ENCODE results near the gene BSCL2. TPM values are rescaled to one million over a fixed set of nuclear protein-coding genes. Genes with fewer than 3 reads are reported as not detected.

BSCL2 gene
- total RNA-seq (2016; rRNA removed; fragmentation: Illumina TruSeq; extraction: Trizol) (10.2 and 21.1 TPM in 2 replicates), polyA plus RNA-seq (2011; rRNA removed) (19.5 and 22.6 TPM in 2 replicates), polyA minus RNA-seq (2011; rRNA and poly(A)+ RNA removed; ENCODE audit: low replicate concordance) (26.7 and 143 TPM in 2 replicates), Bru-seq, nascent RNA (percentile 68 among the genes with signal in this experiment), BruChase-seq, experiment 1, labeled RNA remaining after a 6-hour chase (percentile 87 among the genes with signal in this experiment), BruChase-seq, experiment 2, labeled RNA remaining after a 2-hour chase (percentile 82 among the genes with signal in this experiment)
- 22.3 and 24.6 TPM in 2 replicates for total RNA-seq (2016; cell fraction: cytosol; rRNA removed; fragmentation: Illumina TruSeq; extraction: Trizol; ENCODE audit: low read depth)
- total RNA-seq (2016; cell fraction: insoluble cytoplasmic fraction; rRNA removed; fragmentation: Illumina TruSeq; extraction: Trizol): 11.3 and 25.7 TPM in 2 replicates
- 23.1 and 36.2 TPM in 2 replicates for total RNA-seq (2016; cell fraction: membrane; rRNA removed; fragmentation: Illumina TruSeq; extraction: Trizol)
- 24.8 and 30.8 TPM in 2 replicates for total RNA-seq (2016; cell fraction: nucleus; rRNA removed; fragmentation: Illumina TruSeq; extraction: Trizol)
- polyA plus RNA-seq (2011; cell fraction: cytosol; rRNA removed): 6.9 and 14.1 TPM in 2 replicates
- 100 and 124 TPM in 2 replicates for polyA plus RNA-seq (2011; cell fraction: nucleus; rRNA removed)
- 6.1 and 12.6 TPM in 2 replicates for polyA plus RNA-seq (2012)
- polyA plus RNA-seq (2016; cell fraction: cytosol; fragmentation: Illumina TruSeq; extraction: Trizol; ENCODE audit: low read depth): 18.4 and 24.3 TPM in 2 replicates
- polyA plus RNA-seq (2016; cell fraction: insoluble cytoplasmic fraction; fragmentation: Illumina TruSeq; extraction: Trizol; ENCODE audit: low read depth): 6.2 and 10.5 TPM in 2 replicates
- polyA plus RNA-seq (2016; cell fraction: membrane; fragmentation: Illumina TruSeq; extraction: Trizol; ENCODE audit: low read depth): 18.9 and 31.1 TPM in 2 replicates
- polyA plus RNA-seq (2016; cell fraction: nucleus; fragmentation: Illumina TruSeq; extraction: Trizol; ENCODE audit: insufficient read depth, low read depth): 52.6 and 66.2 TPM in 2 replicates
- 4.2 and 4.5 TPM in 2 replicates for polyA minus RNA-seq (2011; cell fraction: cytosol; rRNA and poly(A)+ RNA removed)
- 29.2 and 31.8 TPM in 2 replicates for polyA minus RNA-seq (2011; cell fraction: nucleus; rRNA and poly(A)+ RNA removed)
- long read RNA-seq, experiment 1, transcript BSCL2-207 (11 exons, 1,516 nt): major isoform, 10 of 15 reads
- long read RNA-seq, experiment 1, partial matches to known transcripts: 1 of 15 reads
- long read RNA-seq, experiment 1, other reads (novel, unspliced or antisense): 3 of 15 reads
- long read RNA-seq, experiment 2, transcript BSCL2-207 (11 exons, 1,516 nt): major isoform, 5 of 7 reads
- long read RNA-seq, experiment 2, partial matches to known transcripts: 0 of 7 reads
- long read RNA-seq, experiment 2, other reads (novel, unspliced or antisense): 2 of 7 reads

DNA sequence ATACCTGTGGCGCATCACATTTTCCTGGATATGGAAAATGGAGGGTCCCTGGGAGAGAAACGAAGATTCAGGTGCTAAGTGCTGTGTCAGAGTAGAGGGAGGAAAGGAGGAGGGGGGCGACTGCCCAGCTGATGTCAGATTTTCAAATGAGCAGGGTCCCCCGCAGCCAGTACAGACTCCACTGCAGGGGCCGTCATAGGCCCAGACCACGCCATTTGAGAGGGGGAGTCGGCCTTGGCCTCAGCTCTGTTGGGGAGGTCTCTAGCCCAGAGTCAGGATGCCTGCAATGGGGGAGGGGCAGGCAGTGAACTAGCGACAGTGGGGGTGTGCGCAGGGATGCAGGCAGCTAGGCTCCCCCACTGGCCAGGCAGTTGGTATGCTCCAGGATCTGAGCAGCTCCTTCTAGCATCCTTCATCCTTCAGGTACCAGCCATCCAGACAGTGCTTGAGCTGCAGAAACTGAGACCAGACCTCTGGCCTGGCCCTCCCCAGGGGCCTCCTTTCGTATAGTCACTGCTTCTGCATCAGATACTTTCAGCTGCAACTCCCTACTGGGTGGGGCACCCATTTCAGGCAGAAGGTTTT is at the start of gene BSCL2, which contains the start of gene GNG3:
BSCL2 (minus strand) TSS at position 148 of the 585 bp plus-strand sequence. CDS start 229 bp downstream, outside the sequence.
GNG3 (plus strand) TSS at position 400 of the 585 bp plus-strand sequence. CDS start 620 bp downstream, outside the sequence.
- WGBS (ENCODE audit: low lambda C conversion rate): 96% methylated on average over 7 of the region's 10 CpGs
- Histone ChIP-seq H3K27ac (ENCODE audit: extremely low read length, insufficient read depth, low read length) (peak within 1 kb of the TSS; percentile 49), H3K9me3 (ENCODE audit: low read length) (no peaks in the 10 kb centered on the region), H3K9ac (ENCODE audit: insufficient read depth, low read depth, low read length) (0 out of 2 replicates have a peak within 1 kb of the TSS, but pooled peaks have one; percentile 31), H3K79me2 (ENCODE audit: insufficient read depth, low read length) (no peaks in the 10 kb centered on the region), H2AFZ (ENCODE audit: low read length) (no peak within 1 kb of the TSS), H3K36me3 (replicated peaks in 1 of 2; ENCODE audit: control insufficient read depth in 1 of 2, insufficient read depth in 2 of 2, low read length in 2 of 2) (peaks cover 9 to 36% of the 10 kb centered on the region in 2 experiments), H3K4me3 (replicated peaks in 1 of 3; ENCODE audit: insufficient read depth in 1 of 3, low read depth in 2 of 3, low read length in 3 of 3) (peak within 1 kb of the TSS in 2 of 3 experiments; percentile 21 to 51; a peak in 3 of 6 replicates), H4K20me1 (ENCODE audit: insufficient read depth, low read length) (peaks cover 6% of the 10 kb centered on the region; the same call in 1 of the 2 replicates), H3K27me3 (ENCODE audit: control insufficient read depth in 1 of 2, insufficient read depth in 2 of 2, low read length in 2 of 2) (no peaks in the 10 kb centered on the region), H3K4me2 (ENCODE audit: low read depth, low read length) (peak within 1 kb of the TSS; percentile 99), H3K4me1 (ENCODE audit: insufficient read depth, low read length) (peaks cover 18% of the 10 kb centered on the region)
- intact Hi-C loops (cut with micrococcal nuclease; ENCODE audit: unreplicated experiment) (no loop called here), in situ Hi-C loops (cut with HindIII; ENCODE audit: extremely low pct_ligation_motif_present, low pct_unique_long_range_greater_than_20kb) (loop anchor here (10.0 kb wide), 1 partner anchor 313 kb away; no protein-coding TSS in a partner anchor)
- no TSS peak for BruUV-seq (replicated peaks)
- DNase-seq (ENCODE audit: low spot score): no peak
- no peak for FAIRE-seq
- TF ChIP-seq DPF2 (CRISPR knock-in tag; IDR thresholded peaks at IDR 0.05; ENCODE audit: borderline replicate concordance, low read depth) (no peak), AKAP8 (CRISPR knock-in tag; IDR thresholded peaks at IDR 0.05) (peak; percentile 55; the same call in 1 of the 2 replicates), FOXC1 (CRISPR knock-in tag; IDR thresholded peaks at IDR 0.05; ENCODE audit: borderline replicate concordance) (no peak), POLR2G (IDR thresholded peaks at IDR 0.05; ENCODE audit: low read depth, low read length) (peak; percentile 54; the same call in 1 of the 2 replicates), AGO2 (optimal IDR thresholded peaks at IDR 0.05; ENCODE audit: low read depth, low read length) (peak; percentile 79), RBM22 (optimal IDR thresholded peaks at IDR 0.05; ENCODE audit: low read length) (peak; percentile 68)
- TF ChIP-seq, protein P1, sequence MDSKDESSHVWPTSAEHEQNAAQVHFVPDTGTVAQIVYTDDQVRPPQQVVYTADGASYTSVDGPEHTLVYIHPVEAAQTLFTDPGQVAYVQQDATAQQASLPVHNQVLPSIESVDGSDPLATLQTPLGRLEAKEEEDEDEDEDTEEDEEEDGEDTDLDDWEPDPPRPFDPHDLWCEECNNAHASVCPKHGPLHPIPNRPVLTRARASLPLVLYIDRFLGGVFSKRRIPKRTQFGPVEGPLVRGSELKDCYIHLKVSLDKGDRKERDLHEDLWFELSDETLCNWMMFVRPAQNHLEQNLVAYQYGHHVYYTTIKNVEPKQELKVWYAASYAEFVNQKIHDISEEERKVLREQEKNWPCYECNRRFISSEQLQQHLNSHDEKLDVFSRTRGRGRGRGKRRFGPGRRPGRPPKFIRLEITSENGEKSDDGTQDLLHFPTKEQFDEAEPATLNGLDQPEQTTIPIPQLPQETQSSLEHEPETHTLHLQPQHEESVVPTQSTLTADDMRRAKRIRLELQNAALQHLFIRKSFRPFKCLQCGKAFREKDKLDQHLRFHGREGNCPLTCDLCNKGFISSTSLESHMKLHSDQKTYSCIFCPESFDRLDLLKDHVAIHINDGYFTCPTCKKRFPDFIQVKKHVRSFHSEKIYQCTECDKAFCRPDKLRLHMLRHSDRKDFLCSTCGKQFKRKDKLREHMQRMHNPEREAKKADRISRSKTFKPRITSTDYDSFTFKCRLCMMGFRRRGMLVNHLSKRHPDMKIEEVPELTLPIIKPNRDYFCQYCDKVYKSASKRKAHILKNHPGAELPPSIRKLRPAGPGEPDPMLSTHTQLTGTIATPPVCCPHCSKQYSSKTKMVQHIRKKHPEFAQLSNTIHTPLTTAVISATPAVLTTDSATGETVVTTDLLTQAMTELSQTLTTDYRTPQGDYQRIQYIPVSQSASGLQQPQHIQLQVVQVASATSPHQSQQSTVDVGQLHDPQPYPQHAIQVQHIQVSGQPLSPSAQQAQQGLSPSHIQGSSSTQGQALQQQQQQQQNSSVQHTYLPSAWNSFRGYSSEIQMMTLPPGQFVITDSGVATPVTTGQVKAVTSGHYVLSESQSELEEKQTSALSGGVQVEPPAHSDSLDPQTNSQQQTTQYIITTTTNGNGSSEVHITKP (CRISPR knock-in tag; IDR thresholded peaks at IDR 0.05; ENCODE audit: low read depth): peak; percentile 92
- ChIA-PET POLR2A (interaction anchor here (0.9 to 4.3 kb wide), 7 partner anchors 20 to 124 kb away, joined by 3 to 27 read pairs (median 4); partner anchors contain the start of genes HNRNPUL2, INTS5, POLR2G and STX5), CTCF (ENCODE audit: low intra/inter-chr PET ratio, low total read pairs) (no interaction called here)
- no peak for ATAC-seq

Measured in HepG2 (cell line).